Lung (tissue), 12 donors: ENCODE data around the gene C3orf70. TPM values are rescaled to one million over a fixed set of nuclear protein-coding genes. Genes with fewer than 3 reads are reported as not detected.

Source experiments
- ATAC-seq: fragments of 200-7000 bp; cut with Tn5 transposase; one replicate; pipeline ENCODE4 v1.9.1; 2020; ENCODE audit warnings: moderate number of reproducible peaks; ENCODE audit not compliant: insufficient read depth, low FRiP score
- DNase-seq, 3 donors: peaks; one replicate each; pipeline ENCODE4 v3.0.0-alpha.2; 2013 to 2017
- H3K27ac ChIP-seq, 2 donors: one replicate each; pipeline ENCODE4 v1.5.1; 2013; ENCODE audit warnings: mild to moderate bottlenecking in 2 of 2, moderate library complexity in 2 of 2, control low read depth in 1 of 2, inconsistent platforms in 1 of 2, low read depth in 1 of 2, low read length in 1 of 2
- H3K27me3 ChIP-seq, 3 donors: one replicate each; pipeline ENCODE4 v1.5.1; 2013; ENCODE audit warnings: low read length in 2 of 3; ENCODE audit not compliant: control insufficient read depth in 3 of 3, insufficient read depth in 3 of 3
- H3K36me3 ChIP-seq, 4 donors: one replicate each; pipeline ENCODE4 v1.5.1; 2013; ENCODE audit warnings: low read length in 4 of 4, mild to moderate bottlenecking in 1 of 4, moderate library complexity in 1 of 4; ENCODE audit not compliant: control insufficient read depth in 4 of 4, insufficient read depth in 4 of 4
- H3K4me1 ChIP-seq, 5 donors: one replicate each; pipeline ENCODE4 v1.5.1; 2013; ENCODE audit warnings: low read length in 5 of 5, mild to moderate bottlenecking in 2 of 5, moderate library complexity in 1 of 5; ENCODE audit not compliant: control insufficient read depth in 5 of 5, insufficient read depth in 5 of 5
- H3K4me3 ChIP-seq: one replicate; pipeline ENCODE4 v1.5.1; 2013; ENCODE audit warnings: mild to moderate bottlenecking, control low read depth, moderate library complexity
- H3K9ac ChIP-seq, 2 donors: one replicate each; pipeline ENCODE4 v1.5.1; 2013; ENCODE audit warnings: low read length in 2 of 2, control low read depth in 1 of 2; ENCODE audit not compliant: insufficient read depth in 1 of 2
- H3K9me3 ChIP-seq, 4 donors: one replicate each; pipeline ENCODE4 v1.5.1; 2013; ENCODE audit warnings: low read length in 3 of 4, mild to moderate bottlenecking in 1 of 4, moderate library complexity in 1 of 4; ENCODE audit not compliant: control insufficient read depth in 4 of 4, insufficient read depth in 3 of 4
- WGBS, 2 donors: extraction: QIAGEN DNeasy Blood & Tissue Kit; methylation state at CpG; one replicate each; pipeline ENCODE4 v1.1.7; 2013; 5-methylcytosine and 5-hydroxymethylcytosine counted together
- polyA plus RNA-seq, 2 donors: library from polyadenylated mRNA; stranded (reverse); fragments of 200-250 nt; gene quantifications; one replicate each; pipeline ENCODE4 v1.2.1, GENCODE V29; 2013
- total RNA-seq, 2 donors: library from RNA; depleted of rRNA in 1 of 2; stranded (reverse); fragments of >200 nt in 1 of 2; gene quantifications; one replicate each; pipeline ENCODE4 v1.2.1, GENCODE V29; 2014 to 2021
- TF ChIP-seq, protein P1 (sequence below): IDR thresholded peaks from 2 replicates; pipeline ENCODE4 v1.5.1; 2012; ENCODE audit warnings: mild to moderate bottlenecking; ENCODE audit errors: control extremely low read depth, extremely low read depth
- donor health status: control.
- donor health status: control.
- donor health status: Bipolar disorder and iron deficiency.
- donor health status: healthy.
- donor health status: DM: yes; HTN: yes; CAD: no.

C3orf70 gene
- total and polyA plus RNA-seq, 4 donors: 0.45 to 4.9 (median 1.8) TPM

DNA sequence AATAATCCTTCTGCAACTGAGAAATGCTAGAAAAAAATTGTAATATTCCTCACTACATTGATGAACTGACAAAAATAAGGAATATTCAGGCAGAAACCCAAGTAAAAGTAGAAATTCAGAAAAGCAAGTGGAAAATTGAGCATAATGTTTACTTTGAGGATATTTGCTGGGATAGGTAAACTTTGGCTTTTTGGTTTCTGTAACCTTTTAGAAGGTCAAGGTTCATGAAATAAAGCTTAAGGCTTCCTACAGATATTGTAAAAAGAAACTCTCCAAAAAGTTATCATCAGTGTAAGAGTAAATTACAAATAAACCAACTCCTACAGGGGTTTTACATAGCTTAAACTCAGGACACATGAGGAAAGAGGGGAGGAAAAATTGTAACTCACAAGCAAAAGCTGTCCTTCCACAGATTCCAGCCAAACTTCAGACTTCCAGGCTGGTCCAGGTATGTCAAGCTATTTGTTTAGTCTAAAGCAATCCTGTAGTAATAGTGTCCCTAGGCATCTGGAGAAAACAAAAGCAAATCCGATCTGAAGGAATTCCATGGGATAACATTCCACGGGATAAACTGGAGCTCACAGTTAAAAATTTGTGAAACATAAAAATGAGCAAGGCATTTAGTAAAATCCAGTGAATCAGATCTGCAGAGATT is 21.1 kb downstream of the C3orf70 start:
- WGBS, 2 donors: 87 to 92% methylated on average over 2 of the region's 2 CpGs
- TF ChIP-seq, protein P1, sequence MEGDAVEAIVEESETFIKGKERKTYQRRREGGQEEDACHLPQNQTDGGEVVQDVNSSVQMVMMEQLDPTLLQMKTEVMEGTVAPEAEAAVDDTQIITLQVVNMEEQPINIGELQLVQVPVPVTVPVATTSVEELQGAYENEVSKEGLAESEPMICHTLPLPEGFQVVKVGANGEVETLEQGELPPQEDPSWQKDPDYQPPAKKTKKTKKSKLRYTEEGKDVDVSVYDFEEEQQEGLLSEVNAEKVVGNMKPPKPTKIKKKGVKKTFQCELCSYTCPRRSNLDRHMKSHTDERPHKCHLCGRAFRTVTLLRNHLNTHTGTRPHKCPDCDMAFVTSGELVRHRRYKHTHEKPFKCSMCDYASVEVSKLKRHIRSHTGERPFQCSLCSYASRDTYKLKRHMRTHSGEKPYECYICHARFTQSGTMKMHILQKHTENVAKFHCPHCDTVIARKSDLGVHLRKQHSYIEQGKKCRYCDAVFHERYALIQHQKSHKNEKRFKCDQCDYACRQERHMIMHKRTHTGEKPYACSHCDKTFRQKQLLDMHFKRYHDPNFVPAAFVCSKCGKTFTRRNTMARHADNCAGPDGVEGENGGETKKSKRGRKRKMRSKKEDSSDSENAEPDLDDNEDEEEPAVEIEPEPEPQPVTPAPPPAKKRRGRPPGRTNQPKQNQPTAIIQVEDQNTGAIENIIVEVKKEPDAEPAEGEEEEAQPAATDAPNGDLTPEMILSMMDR: no peak
- Histone ChIP-seq H3K36me3 (no peaks in the 10 kb centered on the region), H3K27me3 (no peaks in the 10 kb centered on the region), H3K4me1 (no peaks in the 10 kb centered on the region), H3K4me3 (no peak overlapping the region), H3K9me3 (no peaks in the 10 kb centered on the region), H3K27ac (no peak overlapping the region), H3K9ac (no peak overlapping the region)
- DNase-seq (no peak), ATAC-seq (no peak)

DNA sequence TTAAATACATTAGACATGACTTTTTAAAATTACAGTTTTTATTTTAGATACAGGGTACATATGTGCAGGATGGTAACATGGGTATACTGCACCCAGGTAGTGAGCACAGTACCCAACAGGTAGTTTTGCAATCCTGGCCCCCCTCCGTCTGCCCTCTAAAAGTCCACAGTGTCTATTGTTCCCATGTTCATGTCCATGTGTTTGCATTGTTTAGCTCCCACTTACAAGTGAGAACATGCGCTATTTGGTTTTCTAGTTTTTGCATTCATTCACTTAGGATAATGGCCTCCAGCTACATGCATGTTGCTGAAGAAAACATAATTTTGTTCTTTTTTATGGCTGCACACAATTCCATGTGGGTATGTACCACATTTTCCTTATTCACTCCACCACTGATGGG is 23.8 kb downstream of the C3orf70 start:
- H3K4me1 ChIP-seq: no peaks in the 10 kb centered on the region
- no peak overlapping the region for H3K4me3 ChIP-seq
- ATAC-seq: no peak
- 91 to 96% methylated on average over 2 of the region's 2 CpGs for WGBS, 2 donors
- no peak overlapping the region for H3K27ac ChIP-seq
- H3K9ac ChIP-seq: no peak overlapping the region
- H3K36me3 ChIP-seq: no peaks in the 10 kb centered on the region
- DNase-seq: no peak
- H3K27me3 ChIP-seq: no peaks in the 10 kb centered on the region
- no peaks in the 10 kb centered on the region for H3K9me3 ChIP-seq
- TF ChIP-seq, protein P1: no peak

DNA sequence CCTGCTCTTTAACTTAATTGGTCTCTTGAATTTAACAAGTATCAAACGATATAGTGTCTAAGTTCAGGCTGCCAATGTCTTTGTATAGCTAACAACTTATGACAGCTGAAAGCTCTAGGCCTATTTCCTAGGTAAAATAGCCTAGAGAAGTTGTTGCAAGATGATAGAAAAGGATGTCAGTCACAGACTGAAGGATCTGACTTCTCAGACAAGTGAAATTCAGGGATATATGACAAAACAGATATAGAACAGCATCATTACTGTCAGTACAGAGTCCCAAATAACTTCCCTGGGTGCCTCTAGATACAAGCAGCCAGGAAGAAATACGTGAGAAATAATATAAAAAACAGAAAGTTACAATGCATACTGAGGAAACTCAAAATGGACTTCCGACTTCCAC is 26.7 kb downstream of the C3orf70 start:
- TF ChIP-seq, protein P1: no peak
- Histone ChIP-seq H3K27ac (no peak overlapping the region), H3K4me3 (no peak overlapping the region), H3K36me3 (no peaks in the 10 kb centered on the region), H3K27me3 (no peaks in the 10 kb centered on the region), H3K4me1 (no peaks in the 10 kb centered on the region), H3K9me3 (no peaks in the 10 kb centered on the region), H3K9ac (no peak overlapping the region)
- ATAC-seq (no peak), DNase-seq (no peak)
- WGBS, 2 donors: 95 to 97% methylated on average over 3 of the region's 3 CpGs

DNA sequence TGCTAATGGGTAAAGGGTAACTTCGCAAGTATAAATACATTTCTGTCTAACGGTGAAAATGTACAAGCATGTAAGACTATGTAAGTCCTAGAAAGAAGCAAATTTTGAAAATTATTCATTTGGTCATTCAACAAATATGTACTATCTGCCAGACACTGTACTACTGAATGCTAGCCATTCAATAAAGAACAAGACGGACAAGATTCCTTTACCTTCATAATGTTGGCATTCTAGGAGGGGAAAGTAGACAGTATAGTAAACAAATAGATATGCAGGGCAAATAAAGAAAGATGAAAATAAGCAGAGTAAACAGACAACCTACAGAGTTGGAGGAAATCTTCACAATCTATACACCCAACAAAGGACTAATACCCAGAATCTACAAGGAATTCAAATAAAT is 32.7 kb downstream of the C3orf70 start:
- 97 to 98% methylated on average over 3 of the region's 3 CpGs for WGBS, 2 donors

More for the DNA sequence above, 32.7 kb downstream of the C3orf70 start:
- TF ChIP-seq, protein P1: no peak
- Histone ChIP-seq H3K27me3 (no peaks in the 10 kb centered on the region), H3K27ac (no peak overlapping the region), H3K4me3 (no peak overlapping the region), H3K9ac (no peak overlapping the region), H3K4me1 (no peaks in the 10 kb centered on the region), H3K36me3 (no peaks in the 10 kb centered on the region), H3K9me3 (no peaks in the 10 kb centered on the region)
- no peak for ATAC-seq
- no peak for DNase-seq
